Smooth muscle cell (in vitro differentiated cells): ENCODE data around the gene CFAP74. TPM values are rescaled to one million over a fixed set of nuclear protein-coding genes. Genes with fewer than 3 reads are reported as not detected.

Experiments
- DNase-seq: peaks from one replicate; lab custom pipeline; 2025; ENCODE audit not compliant: unreplicated experiment; lab: John Stamatoyannopoulos, UW
- H2AFZ ChIP-seq: fragments of 200-600 bp; sonication (generic); 2 replicates; pipeline ENCODE4 v1.6.0; 2016; ENCODE audit warnings: antibody characterized with exemption, low read depth, mild to moderate bottlenecking
- H3F3A ChIP-seq: fragments of 200-600 bp; sonication (generic); 2 replicates; pipeline ENCODE4 v1.6.0; 2017; ENCODE audit warnings: antibody characterized with exemption, low read depth
- H3K27ac ChIP-seq: fragments of 200-600 bp; sonication (generic); 2 replicates; pipeline ENCODE4 v1.5.1; 2016; ENCODE audit warnings: low read depth, mild to moderate bottlenecking
- H3K27me3 ChIP-seq: fragments of 200-600 bp; sonication (generic); 2 replicates; pipeline ENCODE4 v1.6.1; 2016; ENCODE audit warnings: low read depth, mild to moderate bottlenecking
- H3K36me3 ChIP-seq: fragments of 200-600 bp; sonication (generic); 2 replicates; pipeline ENCODE4 v1.5.1; 2016; ENCODE audit warnings: low read depth
- H3K4me1 ChIP-seq: fragments of 200-600 bp; sonication (generic); 2 replicates; pipeline ENCODE4 v1.5.1; 2016; ENCODE audit warnings: low read depth
- H3K4me2 ChIP-seq: fragments of 200-600 bp; sonication (generic); 2 replicates; pipeline ENCODE4 v1.6.0; 2016; ENCODE audit warnings: mild to moderate bottlenecking
- H3K4me3 ChIP-seq: fragments of 200-600 bp; sonication (generic); 2 replicates; pipeline ENCODE4 v1.5.1; 2016; ENCODE audit warnings: mild to moderate bottlenecking
- H3K79me2 ChIP-seq: fragments of 200-600 bp; sonication (generic); 2 replicates; pipeline ENCODE4 v1.6.0; 2016; ENCODE audit warnings: low read depth, mild to moderate bottlenecking
- H3K9ac ChIP-seq: fragments of 200-600 bp; sonication (generic); 2 replicates; pipeline ENCODE4 v1.6.0; 2016; ENCODE audit warnings: low read depth
- H3K9me3 ChIP-seq: fragments of 200-600 bp; sonication (generic); replicated peaks from 2 replicates; pipeline ENCODE4 v1.5.1; 2016; ENCODE audit warnings: low read depth
- H4K20me1 ChIP-seq: fragments of 200-600 bp; sonication (generic); 2 replicates; pipeline ENCODE4 v1.6.0; 2016; ENCODE audit warnings: low read depth
- WGBS: methylation state at CpG from one replicate; pipeline ENCODE4 v1.1.7; 2016; ENCODE audit warnings: low lambda C conversion rate; 5-methylcytosine and 5-hydroxymethylcytosine counted together
- polyA plus RNA-seq: library from polyadenylated mRNA; unstranded; fragments of >200 nt; fragmentation: Nextera tagmentation; extraction: Ambion mirVana; gene quantifications from 2 replicates; pipeline ENCODE4 v1.2.1, GENCODE V29; 2016
- total RNA-seq: library from RNA; depleted of rRNA; stranded (reverse); fragments of >200 nt; gene quantifications from 2 replicates; pipeline ENCODE4 v1.2.3, GENCODE V29; 2014
- TF ChIP-seq, protein P1 (sequence below): fragments of 200-600 bp; sonication (generic); IDR thresholded peaks from 2 replicates; pipeline ENCODE4 v1.5.1; 2017; ENCODE audit warnings: borderline replicate concordance, mild to moderate bottlenecking, antibody characterized with exemption; ENCODE audit not compliant: insufficient read depth, poor library complexity, severe bottlenecking

CFAP74 gene
- total and polyA plus RNA-seq, 2 experiments from 2014 or later, result not detected

DNA sequence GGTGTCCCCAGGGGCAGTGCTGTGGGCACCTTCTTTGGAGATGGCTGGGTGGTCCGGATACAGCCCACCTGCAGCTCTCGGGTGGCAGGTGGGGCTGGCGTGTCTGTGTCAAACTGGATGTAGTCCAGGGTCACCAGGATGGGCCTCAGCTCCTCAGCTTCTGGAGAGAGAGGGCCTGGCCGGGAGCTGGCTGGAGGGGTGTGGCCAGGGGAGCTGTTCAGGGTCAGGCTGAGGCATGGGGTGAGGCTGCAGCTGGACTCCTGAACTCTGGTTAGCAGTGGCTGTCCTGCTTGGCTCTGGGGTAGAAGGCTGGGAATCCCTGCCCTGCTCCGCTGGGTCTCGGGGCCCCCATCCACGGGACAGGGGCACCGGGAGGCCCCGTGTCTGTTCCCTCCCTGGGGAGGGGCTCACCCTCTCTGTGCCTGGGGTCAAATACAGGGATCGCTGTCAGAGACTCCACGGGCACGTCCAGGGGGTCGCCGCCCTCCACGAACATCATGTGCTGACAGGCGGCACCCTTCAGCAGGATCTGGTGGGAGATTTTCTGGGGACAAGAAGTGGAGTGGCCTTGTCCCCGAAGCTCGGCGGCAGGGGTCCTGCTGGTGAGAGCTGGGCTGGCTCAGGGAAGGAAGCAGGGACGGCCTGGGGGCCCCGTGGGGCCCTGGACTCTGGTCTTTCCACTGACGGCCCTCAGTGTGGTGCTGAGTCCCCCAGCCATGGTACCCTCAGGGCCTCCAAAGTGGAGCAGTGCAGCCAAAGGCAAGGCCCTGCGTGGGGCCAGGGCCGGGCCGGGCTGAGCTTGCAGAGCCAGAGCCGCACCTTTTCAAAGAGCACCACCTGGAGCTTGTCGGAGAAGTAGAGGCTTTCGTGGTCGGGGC is 80.4 kb downstream of the CFAP74 start:
- H3K9ac ChIP-seq, result no peak overlapping the region
- no peak overlapping the region for H3K27ac ChIP-seq
- no peak overlapping the region for H3K4me2 ChIP-seq
- peaks cover 7% of the 10 kb centered on the region for H3K4me1 ChIP-seq
- no peaks in the 10 kb centered on the region for H3K27me3 ChIP-seq
- H4K20me1 ChIP-seq, result no peaks in the 10 kb centered on the region
- no peaks in the 10 kb centered on the region for H3K36me3 ChIP-seq
- TF ChIP-seq, protein P1, sequence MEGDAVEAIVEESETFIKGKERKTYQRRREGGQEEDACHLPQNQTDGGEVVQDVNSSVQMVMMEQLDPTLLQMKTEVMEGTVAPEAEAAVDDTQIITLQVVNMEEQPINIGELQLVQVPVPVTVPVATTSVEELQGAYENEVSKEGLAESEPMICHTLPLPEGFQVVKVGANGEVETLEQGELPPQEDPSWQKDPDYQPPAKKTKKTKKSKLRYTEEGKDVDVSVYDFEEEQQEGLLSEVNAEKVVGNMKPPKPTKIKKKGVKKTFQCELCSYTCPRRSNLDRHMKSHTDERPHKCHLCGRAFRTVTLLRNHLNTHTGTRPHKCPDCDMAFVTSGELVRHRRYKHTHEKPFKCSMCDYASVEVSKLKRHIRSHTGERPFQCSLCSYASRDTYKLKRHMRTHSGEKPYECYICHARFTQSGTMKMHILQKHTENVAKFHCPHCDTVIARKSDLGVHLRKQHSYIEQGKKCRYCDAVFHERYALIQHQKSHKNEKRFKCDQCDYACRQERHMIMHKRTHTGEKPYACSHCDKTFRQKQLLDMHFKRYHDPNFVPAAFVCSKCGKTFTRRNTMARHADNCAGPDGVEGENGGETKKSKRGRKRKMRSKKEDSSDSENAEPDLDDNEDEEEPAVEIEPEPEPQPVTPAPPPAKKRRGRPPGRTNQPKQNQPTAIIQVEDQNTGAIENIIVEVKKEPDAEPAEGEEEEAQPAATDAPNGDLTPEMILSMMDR, result no peak
- DNase-seq, result no peak
- H3K9me3 ChIP-seq, result no peaks in the 10 kb centered on the region
- WGBS, result 89% methylated on average over 26 of the region's 29 CpGs
- no peak overlapping the region for H3K4me3 ChIP-seq
- H3K79me2 ChIP-seq, result no peaks in the 10 kb centered on the region
- no peaks in the 10 kb centered on the region for H3F3A ChIP-seq
- H2AFZ ChIP-seq, result no peak overlapping the region

DNA sequence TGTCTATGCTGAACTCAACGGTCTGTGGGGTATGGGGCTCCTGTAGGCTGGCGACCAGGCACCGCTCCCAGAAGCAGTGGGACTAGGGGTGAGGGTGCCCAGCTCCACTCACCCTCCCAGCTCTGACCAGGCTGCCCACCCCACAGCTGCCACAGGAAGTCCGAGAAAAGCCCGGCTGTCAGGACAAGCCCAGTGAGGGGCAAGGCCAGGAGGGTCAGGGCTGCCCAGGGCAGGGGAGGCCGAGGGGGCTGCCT is 81.0 kb downstream of the CFAP74 start:
- WGBS, result 94% methylated on average over 6 of the region's 6 CpGs
- Histone ChIP-seq H3F3A (no peaks in the 10 kb centered on the region), H3K9ac (no peak overlapping the region), H4K20me1 (no peaks in the 10 kb centered on the region), H3K27me3 (no peaks in the 10 kb centered on the region), H3K4me3 (no peak overlapping the region), H3K79me2 (no peaks in the 10 kb centered on the region), H3K36me3 (no peaks in the 10 kb centered on the region), H3K27ac (no peak overlapping the region), H2AFZ (no peak overlapping the region), H3K4me2 (no peak overlapping the region), H3K9me3 (no peaks in the 10 kb centered on the region), H3K4me1 (peaks cover 7% of the 10 kb centered on the region)
- no peak for DNase-seq
- TF ChIP-seq, protein P1, result no peak

DNA sequence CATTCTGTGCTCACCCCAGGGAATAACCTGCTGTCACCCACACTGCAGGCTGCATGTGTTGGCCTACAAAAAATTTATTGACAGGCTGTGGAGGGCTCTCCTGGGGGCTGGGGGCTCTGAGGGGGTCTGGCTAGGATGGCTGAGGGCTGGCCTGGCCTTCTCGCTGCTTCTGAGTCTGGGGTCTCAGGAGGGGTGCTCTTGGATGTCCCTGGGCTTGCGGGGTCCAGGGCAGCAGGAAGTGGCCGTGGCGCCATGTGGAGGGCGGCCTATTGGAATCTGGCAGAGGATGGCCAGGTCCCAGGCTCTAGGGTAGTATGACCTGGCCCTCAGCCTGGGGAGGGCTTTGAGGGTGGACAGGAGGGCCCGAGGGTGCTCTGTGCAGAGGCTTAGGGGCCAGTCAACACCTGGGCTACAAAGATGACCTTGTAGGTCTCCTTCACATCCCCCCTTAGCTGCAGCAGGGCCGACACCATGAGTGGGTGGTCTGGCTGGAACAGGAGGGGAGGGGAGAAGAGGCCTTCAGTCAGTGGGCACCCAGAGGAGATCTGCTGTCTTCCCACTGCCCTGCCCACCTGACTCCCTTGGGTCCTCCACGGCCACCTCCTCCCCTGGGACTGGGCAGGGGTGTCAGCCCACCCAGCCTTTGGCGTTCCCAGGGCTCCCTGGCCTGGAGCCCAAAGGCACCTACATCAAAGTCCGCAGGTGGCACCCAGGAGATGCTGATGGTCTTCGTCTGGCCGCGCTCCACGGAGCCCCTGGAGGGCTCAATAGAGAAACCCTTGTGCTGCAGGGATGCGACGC is 81.5 kb downstream of the CFAP74 start:
- H3K79me2 ChIP-seq, result no peaks in the 10 kb centered on the region
- H3K4me1 ChIP-seq, result peaks cover 7% of the 10 kb centered on the region
- H3K27ac ChIP-seq, result no peak overlapping the region
- no peak overlapping the region for H3K9ac ChIP-seq
- 97% methylated on average over 16 of the region's 16 CpGs for WGBS
- H3K27me3 ChIP-seq, result no peaks in the 10 kb centered on the region
- H3K36me3 ChIP-seq, result no peaks in the 10 kb centered on the region
- TF ChIP-seq, protein P1, result no peak
- no peak for DNase-seq
- H3K9me3 ChIP-seq, result no peaks in the 10 kb centered on the region
- H3F3A ChIP-seq, result no peaks in the 10 kb centered on the region
- no peaks in the 10 kb centered on the region for H4K20me1 ChIP-seq
- H3K4me3 ChIP-seq, result no peak overlapping the region
- no peak overlapping the region for H3K4me2 ChIP-seq
- H2AFZ ChIP-seq, result no peak overlapping the region

DNA sequence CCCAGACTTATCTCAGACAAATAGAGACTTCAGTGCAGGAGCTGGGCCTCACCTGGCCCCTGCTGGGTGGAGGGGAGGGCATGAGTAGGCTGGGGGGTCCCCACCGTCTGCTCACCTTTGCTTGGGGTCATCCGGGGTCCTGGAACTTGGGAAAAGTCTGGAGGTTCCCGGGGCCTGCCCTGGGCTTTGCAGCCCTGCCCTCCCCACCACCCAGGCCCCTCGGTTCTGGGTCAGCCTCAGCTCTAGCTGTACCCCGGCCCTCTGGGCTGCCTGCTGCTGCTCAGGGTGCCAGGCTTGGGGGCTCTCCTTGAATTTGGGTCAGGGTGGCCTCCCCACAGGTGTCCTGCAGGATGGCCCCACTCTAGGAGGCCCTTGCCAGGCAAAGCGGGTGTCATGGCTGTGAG is 82.1 kb downstream of the CFAP74 start:
- H2AFZ ChIP-seq, result no peak overlapping the region
- no peaks in the 10 kb centered on the region for H3K36me3 ChIP-seq
- no peak overlapping the region for H3K4me3 ChIP-seq
- H3K4me2 ChIP-seq, result no peak overlapping the region
- H4K20me1 ChIP-seq, result no peaks in the 10 kb centered on the region
- 97% methylated on average over 4 of the region's 6 CpGs for WGBS
- H3K9me3 ChIP-seq, result no peaks in the 10 kb centered on the region
- no peaks in the 10 kb centered on the region for H3K27me3 ChIP-seq
- H3K79me2 ChIP-seq, result no peaks in the 10 kb centered on the region
- H3K9ac ChIP-seq, result no peak overlapping the region
- TF ChIP-seq, protein P1, result no peak
- peaks cover 7% of the 10 kb centered on the region for H3K4me1 ChIP-seq
- H3K27ac ChIP-seq, result no peak overlapping the region
- H3F3A ChIP-seq, result no peaks in the 10 kb centered on the region
- no peak for DNase-seq
